Ramos (cell line): ENCODE data around the gene ZNF319.

Experiments
- in situ Hi-C: fragments of 300-500 bp; cut with MboI; formaldehyde crosslinking; loops from one replicate; pipeline ENCODE4 v1.14.3; 2022; ENCODE audit warnings: low sequenced_read_pairs; ENCODE audit not compliant: unreplicated experiment

Gene ZNF319

DNA sequence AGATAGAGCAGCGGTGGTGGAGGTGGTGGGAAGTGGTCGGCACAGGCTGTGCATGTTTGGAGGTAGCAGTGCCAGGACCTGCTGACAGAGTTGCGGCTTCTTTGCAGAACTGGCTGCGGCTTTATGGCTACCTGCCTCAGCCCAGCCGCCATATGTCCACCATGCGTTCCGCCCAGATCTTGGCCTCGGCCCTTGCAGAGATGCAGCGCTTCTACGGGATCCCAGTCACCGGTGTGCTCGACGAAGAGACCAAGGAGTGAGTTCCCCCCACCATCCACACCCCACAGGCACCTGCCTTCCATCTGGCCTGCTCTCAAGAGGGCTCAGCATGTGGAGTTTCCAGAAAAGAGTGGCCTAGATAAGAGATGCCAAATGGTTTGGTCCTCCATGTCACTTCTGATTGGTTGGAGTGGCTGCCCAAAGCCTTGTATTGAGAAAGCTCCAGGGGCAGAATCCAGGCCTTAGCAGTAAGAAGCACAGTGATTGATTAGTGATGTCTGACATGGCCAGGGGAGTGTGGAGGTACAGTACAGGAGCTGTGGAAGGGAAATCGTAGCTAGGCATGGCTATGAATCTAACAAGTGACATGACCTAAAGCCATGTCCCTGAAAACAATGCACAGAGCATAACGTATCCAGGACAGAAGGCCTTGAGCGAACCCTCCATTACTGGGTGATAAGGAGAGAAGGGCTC, 37.0 kb upstream of the ZNF319 start:
- in situ Hi-C loops, result no loop called here

DNA sequence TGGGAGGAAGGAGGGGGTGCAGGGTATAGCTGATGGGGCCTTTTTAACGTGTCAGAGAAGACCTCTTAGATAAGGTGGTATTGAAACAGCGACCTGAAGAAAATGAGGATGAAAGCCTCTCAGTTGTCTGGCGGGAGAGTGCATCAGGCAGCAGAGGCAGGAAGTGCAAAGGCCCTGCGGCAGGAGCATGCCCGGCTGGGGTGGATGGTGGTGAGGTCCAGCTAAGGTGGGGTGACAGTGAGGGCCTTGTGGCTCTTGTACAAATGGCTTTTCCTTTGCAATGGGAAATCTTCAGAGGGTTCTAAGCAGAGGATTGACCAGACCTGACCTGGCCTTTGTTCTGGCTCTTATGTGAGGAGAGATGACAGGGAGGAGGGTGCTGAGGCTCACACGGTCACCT, 36.5 kb upstream of the ZNF319 start:
- in situ Hi-C loops, result no loop called here

- in situ Hi-C loops, result no loop called here
Measured at GRCh38 chr16:58035356-58036170, 35.1 kb upstream of the ZNF319 start.

GRCh38 chr16:58034774-58035173, 34.3 kb upstream of the ZNF319 start:
- in situ Hi-C loops, result no loop called here

DNA sequence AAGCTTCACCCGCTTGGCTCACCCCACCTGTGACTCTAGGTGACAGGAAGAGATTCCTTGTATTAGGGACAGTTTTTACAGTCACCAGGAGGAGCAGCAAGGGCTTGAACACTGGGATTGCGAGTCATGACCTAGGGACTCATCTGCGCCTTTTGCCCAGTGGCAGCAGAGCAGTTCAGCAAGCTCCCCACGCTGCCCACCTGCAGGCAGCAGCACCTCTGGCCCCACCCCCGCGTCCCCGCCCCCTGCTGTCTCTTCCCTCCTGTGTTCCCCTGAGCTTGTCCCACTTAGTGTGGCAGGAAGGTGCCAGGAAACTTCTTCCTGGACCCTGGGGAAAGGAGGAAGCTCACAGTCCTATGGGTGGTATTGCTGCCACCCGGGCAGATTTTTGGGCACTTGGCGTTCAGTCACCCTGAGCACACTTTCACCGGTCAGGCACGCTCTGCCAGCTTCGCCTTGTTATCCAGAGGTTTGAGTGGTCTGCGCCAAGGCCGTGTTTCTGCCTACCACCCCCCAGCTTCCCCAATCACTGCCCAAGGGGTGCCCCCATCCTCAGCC, 33.7 kb upstream of the ZNF319 start:
- in situ Hi-C loops, result no loop called here

GRCh38 chr16:58032710-58033293, 32.3 kb upstream of the ZNF319 start:
- in situ Hi-C loops, result no loop called here

- in situ Hi-C loops, result no loop called here
Measured at GRCh38 chr16:58031016-58031800, 30.7 kb upstream of the ZNF319 start.

- in situ Hi-C loops, result no loop called here
Measured at GRCh38 chr16:58030136-58030840, 29.8 kb upstream of the ZNF319 start.

- in situ Hi-C loops, result no loop called here
Measured at GRCh38 chr16:58029410-58029809, 28.9 kb upstream of the ZNF319 start.

GRCh38 chr16:58028541-58029070, 28.1 kb upstream of the ZNF319 start:
- in situ Hi-C loops, result no loop called here

GRCh38 chr16:58027916-58028455, 27.5 kb upstream of the ZNF319 start:
- in situ Hi-C loops, result no loop called here

DNA sequence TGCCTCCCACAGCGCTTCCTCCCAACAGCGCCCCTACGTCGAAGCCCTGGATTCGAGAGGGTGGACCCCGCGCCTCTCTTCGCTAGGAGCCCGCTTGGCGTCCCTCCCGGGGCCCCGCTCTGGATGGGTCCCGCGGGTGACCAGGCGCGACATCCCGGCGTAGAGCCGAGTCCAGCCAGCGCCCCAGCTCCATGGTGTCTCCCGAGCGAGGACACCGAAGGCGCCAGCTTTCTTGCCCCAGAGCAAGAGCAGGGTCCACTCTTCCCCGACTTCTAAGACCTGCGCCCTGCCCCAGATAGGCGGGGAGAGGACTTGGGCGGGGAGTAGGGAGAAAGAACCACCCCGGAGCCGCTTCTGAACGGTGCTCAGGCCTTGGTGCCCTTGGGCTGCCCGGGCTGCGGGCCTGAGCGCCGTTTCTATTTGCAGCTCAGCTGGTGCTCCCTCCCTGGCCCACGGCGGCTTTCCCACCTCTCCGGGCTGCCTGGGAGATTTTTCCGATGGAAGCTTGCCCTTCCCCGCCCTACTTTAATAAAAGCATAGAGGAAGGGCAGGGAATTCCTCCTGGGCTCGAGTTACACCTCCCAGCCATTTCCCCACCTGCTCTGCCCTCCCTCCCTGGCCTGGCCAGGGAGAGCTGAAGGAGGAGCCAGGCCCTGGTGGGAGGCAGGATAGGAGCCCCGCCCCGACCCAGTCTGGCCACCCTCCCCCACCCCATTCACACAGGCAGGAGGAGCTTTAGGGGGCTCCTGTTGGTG, 26.9 kb upstream of the ZNF319 start:
- in situ Hi-C loops, result no loop called here

DNA sequence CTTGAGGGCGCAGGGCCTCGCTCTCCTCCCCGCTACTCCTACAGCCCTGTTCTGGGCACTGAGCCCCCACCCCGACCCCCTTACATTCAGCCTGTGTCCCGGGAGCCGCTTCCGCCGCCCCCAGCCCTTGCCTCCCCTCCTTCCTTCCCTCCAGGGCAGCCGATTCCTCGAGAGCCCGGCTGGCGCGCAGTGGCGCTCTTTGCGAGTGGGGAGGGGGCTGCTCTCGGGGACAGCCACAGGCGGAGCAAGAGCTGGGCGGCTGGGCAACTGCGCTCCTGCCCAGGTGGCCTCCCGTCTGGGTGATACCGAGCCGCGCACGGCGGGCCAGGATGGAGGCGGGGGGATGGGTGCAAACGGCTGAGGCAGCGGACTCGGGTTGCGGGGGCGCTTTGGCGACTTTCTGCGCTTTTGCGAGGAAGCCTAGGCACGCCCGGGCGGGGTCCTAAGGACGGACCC, 26.3 kb upstream of the ZNF319 start:
- in situ Hi-C loops, result no loop called here

- in situ Hi-C loops, result no loop called here
Measured at GRCh38 chr16:58026139-58026704, 25.8 kb upstream of the ZNF319 start.

DNA sequence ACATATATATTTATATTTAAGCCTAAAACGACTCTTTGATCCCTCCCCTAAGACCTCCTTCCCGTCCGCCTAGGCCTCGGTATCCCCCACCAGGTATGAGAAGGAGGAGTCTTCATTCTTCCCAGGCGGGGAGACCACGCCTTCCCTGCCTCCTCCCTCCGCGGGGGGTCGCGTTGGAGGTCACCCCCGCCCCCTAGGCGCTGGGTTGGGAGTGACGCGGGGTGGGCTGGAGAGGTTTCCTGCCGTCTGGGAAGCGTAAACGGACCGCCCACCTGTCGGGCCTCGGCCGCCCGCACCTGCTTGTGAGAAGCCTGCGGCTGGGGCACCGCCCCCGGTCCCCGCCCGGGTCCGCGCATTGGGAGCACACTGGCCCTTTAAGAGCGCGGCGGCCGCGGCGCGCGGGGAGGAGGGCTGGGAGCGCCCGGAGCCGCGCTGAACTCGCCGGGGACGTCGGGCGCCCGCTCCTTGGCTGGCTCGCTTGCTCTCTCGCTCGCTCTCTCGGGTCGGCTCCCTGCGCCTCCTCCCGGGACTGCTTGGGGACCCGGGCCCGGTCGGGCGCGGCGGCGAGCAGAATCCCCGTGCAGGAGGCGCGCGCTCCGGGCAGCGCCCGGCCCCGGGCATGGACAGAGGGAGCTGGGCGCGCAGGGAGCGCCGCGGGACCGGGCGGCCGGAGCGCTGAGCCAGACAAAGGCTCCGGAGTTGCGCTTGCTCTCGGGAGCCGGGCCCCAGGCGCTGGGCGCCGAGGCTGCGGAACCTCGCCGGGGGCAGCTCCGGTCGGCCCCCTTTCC, 25.1 kb upstream of the ZNF319 start, which contains the start of gene MMP15:
Gene MMP15, plus strand, starts transcription at position 404 of the 788 bp plus-strand sequence. CDS start 597 bp downstream, outside the sequence.
- in situ Hi-C loops, result no loop called here

GRCh38 chr16:58024486-58025350, 24.2 kb upstream of the ZNF319 start:
- in situ Hi-C loops, result no loop called here
